KBM-7 (cell line): ENCODE measurements around the gene FAM193B.
"Not testable (repeated sequence)": the region's sequence is repeated elsewhere in the genome, so short reads cannot be mapped to it uniquely, and the experiment has no call there.

Experiments
- DNase-seq: peaks from one replicate; pipeline ENCODE4 v3.0.0-alpha.2; 2015
- in situ Hi-C: fragments of 300-500 bp; cut with MboI; formaldehyde crosslinking; loops from 2 replicates; pipeline ENCODE4 v1.14.3; 2020; ENCODE audit warnings: low sequenced_read_pairs, low pct_unique_long_range_greater_than_20kb, mixed read lengths

Gene FAM193B

GRCh38 chr5:177545487-177546257 lies 8.7 kb downstream of the FAM193B start:
- DNase-seq = peak; percentile 19
- in situ Hi-C loops = no loop called here

- in situ Hi-C loops = no loop called here
- DNase-seq = no peak
Observed at GRCh38 chr5:177542816-177543465, 11.4 kb downstream of the FAM193B start.

- in situ Hi-C loops = no loop called here
- DNase-seq = no peak
Observed at GRCh38 chr5:177540438-177540837, 13.9 kb downstream of the FAM193B start.

- in situ Hi-C loops = no loop called here
Observed at GRCh38 chr5:177539411-177539810, 15.0 kb downstream of the FAM193B start.

GRCh38 chr5:177538876-177539275 lies 15.5 kb downstream of the FAM193B start:
- in situ Hi-C loops = no loop called here
- DNase-seq = no peak

More at GRCh38 chr5:177539411-177539810, 15.0 kb downstream of the FAM193B start:
- DNase-seq = no peak

GRCh38 chr5:177537389-177538361 lies 16.7 kb downstream of the FAM193B start:
- DNase-seq = no peak
- in situ Hi-C loops = no loop called here

GRCh38 chr5:177536386-177536785 lies 18.0 kb downstream of the FAM193B start:
- DNase-seq = no peak
- in situ Hi-C loops = no loop called here

- no peak for DNase-seq
- in situ Hi-C loops = no loop called here
Observed at GRCh38 chr5:177535125-177535524, 19.2 kb downstream of the FAM193B start.

GRCh38 chr5:177534433-177534832 lies 19.9 kb downstream of the FAM193B start:
- in situ Hi-C loops, DNase-seq: not testable (repeated sequence)

- in situ Hi-C loops = no loop called here
- DNase-seq = no peak
Observed at GRCh38 chr5:177531209-177531940, 23.0 kb downstream of the FAM193B start.

- DNase-seq = no peak
- in situ Hi-C loops = no loop called here
Observed at GRCh38 chr5:177530638-177531037, 23.7 kb downstream of the FAM193B start.

GRCh38 chr5:177529247-177530203 lies 24.8 kb downstream of the FAM193B start:
- in situ Hi-C loops = no loop called here
- no peak for DNase-seq

GRCh38 chr5:177528631-177529030 lies 25.7 kb downstream of the FAM193B start:
- in situ Hi-C loops = no loop called here
- no peak for DNase-seq

GRCh38 chr5:177527595-177527994 lies 26.8 kb downstream of the FAM193B start:
- no peak for DNase-seq
- in situ Hi-C loops = no loop called here

GRCh38 chr5:177526791-177527190 lies 27.6 kb downstream of the FAM193B start:
- no peak for DNase-seq
- in situ Hi-C loops = no loop called here

GRCh38 chr5:177526191-177526590 lies 28.2 kb downstream of the FAM193B start:
- in situ Hi-C loops = no loop called here
- DNase-seq = no peak

GRCh38 chr5:177524941-177525655 lies 29.3 kb downstream of the FAM193B start:
- in situ Hi-C loops = no loop called here
- DNase-seq = no peak
